DOHH2 (cell line): ENCODE measurements around the gene CRYZL1.
"Not testable (repeated sequence)": the region's sequence is repeated elsewhere in the genome, so short reads cannot be mapped to it uniquely, and the experiment has no call there.

ENCODE experiments used
- H3F3A ChIP-seq: fragments of 200-600 bp; sonication (generic), shearing (Covaris generic); 2 replicates; pipeline ENCODE4 v1.6.0; 2016; ENCODE audit warnings: antibody characterized with exemption, mild to moderate bottlenecking; ENCODE audit not compliant: control insufficient read depth, insufficient read depth
- H3K27ac ChIP-seq: fragments of 200-600 bp; sonication (generic); 2 replicates; pipeline ENCODE4 v1.5.1; 2014; ENCODE audit warnings: low read depth, mild to moderate bottlenecking, low read length, moderate library complexity
- H3K27me3 ChIP-seq: fragments of 200-600 bp; sonication (generic); 2 replicates; pipeline ENCODE4 v1.6.1; 2014; ENCODE audit warnings: mild to moderate bottlenecking, low read length, mixed read lengths; ENCODE audit not compliant: control insufficient read depth
- H3K36me3 ChIP-seq: fragments of 200-600 bp; sonication (generic); 2 replicates; pipeline ENCODE4 v1.6.1; 2014; ENCODE audit warnings: mild to moderate bottlenecking, low read length, moderate library complexity, mixed read lengths; ENCODE audit not compliant: control insufficient read depth
- H3K4me1 ChIP-seq: fragments of 200-600 bp; sonication (generic); 2 replicates; pipeline ENCODE4 v1.6.1; 2014; ENCODE audit warnings: mild to moderate bottlenecking, low read length, mixed read lengths; ENCODE audit not compliant: control insufficient read depth
- H3K4me2 ChIP-seq: fragments of 200-600 bp; sonication (generic); 2 replicates; pipeline ENCODE4 v1.6.0; 2014; ENCODE audit warnings: mild to moderate bottlenecking, low read length, moderate library complexity
- H3K4me3 ChIP-seq: fragments of 200-600 bp; sonication (generic); 2 replicates; pipeline ENCODE4 v1.5.1; 2014; ENCODE audit warnings: mild to moderate bottlenecking, low read length, mixed read lengths
- H3K79me2 ChIP-seq: fragments of 200-600 bp; sonication (generic); 2 replicates; pipeline ENCODE4 v1.6.1; 2014; ENCODE audit warnings: mild to moderate bottlenecking, low read length, mixed read lengths; ENCODE audit not compliant: control insufficient read depth
- H3K9me2 ChIP-seq: fragments of 200-600 bp; sonication (generic); replicated peaks from 2 replicates; pipeline ENCODE4 v1.6.1; 2014; ENCODE audit warnings: mild to moderate bottlenecking, low read length, mixed read lengths; ENCODE audit not compliant: control insufficient read depth
- H3K9me3 ChIP-seq: fragments of 200-600 bp; sonication (generic); 2 replicates; pipeline ENCODE4 v1.6.1; 2014; ENCODE audit warnings: antibody characterized with exemption, low read length, mixed read lengths; ENCODE audit not compliant: control insufficient read depth, insufficient read depth
- H4K20me1 ChIP-seq: fragments of 200-600 bp; sonication (generic); 2 replicates; pipeline ENCODE4 v1.6.0; 2014; ENCODE audit warnings: low read depth, mild to moderate bottlenecking, antibody characterized with exemption, low read length, moderate library complexity; ENCODE audit not compliant: control insufficient read depth, insufficient read depth
- EZH2phosphoT487 ChIP-seq: fragments of 200-600 bp; sonication (generic); IDR thresholded peaks from 2 replicates; pipeline ENCODE4 v1.6.1; 2017; ENCODE audit warnings: borderline replicate concordance, mild to moderate bottlenecking, antibody characterized with exemption, low read length, moderate library complexity, mixed read lengths
- TF ChIP-seq, protein P1 (sequence below): fragments of 200-600 bp; sonication (generic); IDR thresholded peaks from one replicate; pipeline ENCODE4 v1.5.1; 2014; ENCODE audit warnings: antibody characterized with exemption, mild to moderate bottlenecking, low read depth, low read length; ENCODE audit not compliant: poor library complexity, severe bottlenecking

CRYZL1 gene

DNA sequence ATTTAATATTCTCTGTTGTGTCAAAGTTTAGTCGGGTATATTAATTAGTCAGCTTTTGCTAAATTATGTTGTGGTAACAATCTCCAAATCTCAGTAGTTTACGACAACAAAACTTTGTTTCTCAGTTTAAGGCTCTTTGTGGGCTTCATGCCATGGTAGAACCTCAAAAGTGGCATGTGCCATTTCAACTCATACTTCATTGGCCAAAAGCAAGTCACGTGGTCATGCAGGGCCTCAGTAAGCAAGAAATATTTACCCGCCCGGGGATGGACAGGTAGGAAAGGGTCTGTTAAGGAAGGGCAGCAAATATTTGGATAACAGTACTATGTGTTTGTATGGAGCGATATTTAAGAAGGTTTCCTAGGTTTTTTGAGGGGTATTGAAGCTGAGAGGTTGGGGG is 39.3 kb upstream of the CRYZL1 start:
- H3K36me3 ChIP-seq: no peaks in the 10 kb centered on the region
- peaks cover 4% of the 10 kb centered on the region; the same call in 1 of the 2 replicates for H3K4me1 ChIP-seq
- no peaks in the 10 kb centered on the region for H3K9me2 ChIP-seq
- H3K27ac ChIP-seq: no peak overlapping the region
- no peaks in the 10 kb centered on the region for H3K9me3 ChIP-seq
- H3K4me2 ChIP-seq: no peak overlapping the region
- no peaks in the 10 kb centered on the region for H3K27me3 ChIP-seq
- H3K4me3 ChIP-seq: no peak overlapping the region
- TF ChIP-seq EZH2phosphoT487: no peak
- TF ChIP-seq, protein P1, sequence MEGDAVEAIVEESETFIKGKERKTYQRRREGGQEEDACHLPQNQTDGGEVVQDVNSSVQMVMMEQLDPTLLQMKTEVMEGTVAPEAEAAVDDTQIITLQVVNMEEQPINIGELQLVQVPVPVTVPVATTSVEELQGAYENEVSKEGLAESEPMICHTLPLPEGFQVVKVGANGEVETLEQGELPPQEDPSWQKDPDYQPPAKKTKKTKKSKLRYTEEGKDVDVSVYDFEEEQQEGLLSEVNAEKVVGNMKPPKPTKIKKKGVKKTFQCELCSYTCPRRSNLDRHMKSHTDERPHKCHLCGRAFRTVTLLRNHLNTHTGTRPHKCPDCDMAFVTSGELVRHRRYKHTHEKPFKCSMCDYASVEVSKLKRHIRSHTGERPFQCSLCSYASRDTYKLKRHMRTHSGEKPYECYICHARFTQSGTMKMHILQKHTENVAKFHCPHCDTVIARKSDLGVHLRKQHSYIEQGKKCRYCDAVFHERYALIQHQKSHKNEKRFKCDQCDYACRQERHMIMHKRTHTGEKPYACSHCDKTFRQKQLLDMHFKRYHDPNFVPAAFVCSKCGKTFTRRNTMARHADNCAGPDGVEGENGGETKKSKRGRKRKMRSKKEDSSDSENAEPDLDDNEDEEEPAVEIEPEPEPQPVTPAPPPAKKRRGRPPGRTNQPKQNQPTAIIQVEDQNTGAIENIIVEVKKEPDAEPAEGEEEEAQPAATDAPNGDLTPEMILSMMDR: no peak
- H4K20me1 ChIP-seq: no peaks in the 10 kb centered on the region
- no peaks in the 10 kb centered on the region for H3F3A ChIP-seq
- H3K79me2 ChIP-seq: peaks cover 2% of the 10 kb centered on the region; the same call in 1 of the 2 replicates

DNA sequence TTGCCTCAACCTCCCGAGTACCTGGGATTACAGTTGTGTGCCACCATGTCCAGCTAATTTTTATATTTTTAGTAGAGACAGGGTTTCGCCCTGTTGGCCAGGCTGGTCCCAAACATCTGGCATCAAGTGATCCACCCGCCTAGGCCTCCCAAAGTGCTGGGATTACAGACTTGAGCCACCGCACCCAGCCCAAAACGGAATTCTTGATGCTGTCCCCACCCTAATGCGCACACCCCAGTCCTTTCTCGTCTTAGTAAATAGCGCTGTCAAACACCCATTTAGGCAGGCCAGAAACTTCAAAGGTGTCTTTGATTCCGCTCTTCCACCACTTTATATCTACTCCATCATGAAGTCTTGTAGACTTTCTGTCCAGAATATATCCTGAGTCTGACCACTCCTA is 35.9 kb upstream of the CRYZL1 start:
- Histone ChIP-seq H3K4me2 (no peak overlapping the region), H3K9me2 (no peaks in the 10 kb centered on the region), H4K20me1 (no peaks in the 10 kb centered on the region), H3F3A (no peaks in the 10 kb centered on the region), H3K36me3 (no peaks in the 10 kb centered on the region), H3K27ac (no peak overlapping the region), H3K79me2 (no peaks in the 10 kb centered on the region), H3K27me3 (no peaks in the 10 kb centered on the region), H3K9me3 (no peaks in the 10 kb centered on the region), H3K4me1 (no peaks in the 10 kb centered on the region), H3K4me3 (no peak overlapping the region)
- TF ChIP-seq EZH2phosphoT487: no peak
- TF ChIP-seq, protein P1: no peak

DNA sequence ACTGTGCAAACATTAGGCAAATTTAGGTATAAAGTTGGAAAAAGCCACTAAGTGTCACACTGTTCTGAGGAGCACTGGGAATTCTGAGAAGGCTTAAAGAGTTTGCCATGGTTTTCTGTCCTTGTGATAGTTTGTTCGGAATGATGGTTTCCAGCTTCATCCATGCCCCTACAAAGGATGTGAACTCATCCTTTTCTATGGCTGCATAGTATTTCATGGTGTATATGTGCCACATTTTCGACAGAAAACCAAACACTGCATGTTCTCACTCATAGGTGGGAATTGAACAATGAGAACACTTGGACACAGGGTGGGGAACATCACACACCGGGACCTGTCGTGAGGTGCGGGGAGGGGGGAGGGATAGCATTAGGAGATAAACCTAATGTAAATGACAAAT is 35.1 kb upstream of the CRYZL1 start:
- not testable (repeated sequence) for H3K9me3 ChIP-seq, H3K9me2 ChIP-seq, H3K36me3 ChIP-seq, H3K4me1 ChIP-seq, H3K4me3 ChIP-seq, H3F3A ChIP-seq, H3K79me2 ChIP-seq, H3K27ac ChIP-seq, H3K27me3 ChIP-seq, H3K4me2 ChIP-seq, H4K20me1 ChIP-seq

DNA sequence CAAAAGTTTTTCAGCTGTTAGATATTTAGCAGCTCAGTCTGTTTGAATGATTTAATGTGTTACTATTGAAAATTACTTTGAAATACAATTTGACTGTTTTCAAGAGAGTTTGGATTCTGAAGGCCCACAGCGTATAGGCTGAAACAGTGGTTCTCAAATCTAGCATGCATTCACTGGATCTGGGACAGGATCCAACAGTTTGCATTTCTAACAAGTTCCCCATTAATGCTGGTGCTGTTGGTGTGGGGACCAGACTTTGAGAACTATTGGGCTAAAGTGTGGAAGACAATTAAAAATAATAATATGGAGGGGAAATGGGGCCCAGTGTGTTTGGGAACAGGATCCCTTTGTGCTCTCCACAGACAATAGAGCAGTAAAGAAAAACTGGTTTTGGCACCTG is 32.7 kb upstream of the CRYZL1 start:
- H4K20me1 ChIP-seq: no peaks in the 10 kb centered on the region
- no peak for TF ChIP-seq EZH2phosphoT487
- TF ChIP-seq, protein P1: no peak
- peaks cover 3% of the 10 kb centered on the region; the same call in 1 of the 2 replicates for H3K79me2 ChIP-seq
- no peaks in the 10 kb centered on the region for H3K36me3 ChIP-seq
- H3K9me2 ChIP-seq: no peaks in the 10 kb centered on the region
- H3F3A ChIP-seq: no peaks in the 10 kb centered on the region
- no peak overlapping the region for H3K27ac ChIP-seq
- no peaks in the 10 kb centered on the region for H3K9me3 ChIP-seq
- no peaks in the 10 kb centered on the region for H3K4me1 ChIP-seq
- H3K4me3 ChIP-seq: no peak overlapping the region
- no peak overlapping the region for H3K4me2 ChIP-seq
- H3K27me3 ChIP-seq: no peaks in the 10 kb centered on the region
